SU-DHL-6 (cell line): ENCODE data around the gene ADIPOR2.

ENCODE experiments used
- EZH2phosphoT487 ChIP-seq: fragments of 200-600 bp; sonication (generic), shearing (Covaris generic); conservative IDR thresholded peaks from 2 replicates; pipeline ENCODE4 v1.6.1; 2018; ENCODE audit warnings: mild to moderate bottlenecking, antibody characterized with exemption, low read length, moderate library complexity, mixed read lengths
- TF ChIP-seq, protein P1 (sequence below): fragments of 200-600 bp; sonication (generic); IDR thresholded peaks from one replicate; pipeline ENCODE4 v1.5.1; 2017; ENCODE audit warnings: antibody characterized with exemption, mild to moderate bottlenecking, low read length, moderate library complexity; ENCODE audit not compliant: insufficient read depth, poor library complexity, severe bottlenecking

DNA sequence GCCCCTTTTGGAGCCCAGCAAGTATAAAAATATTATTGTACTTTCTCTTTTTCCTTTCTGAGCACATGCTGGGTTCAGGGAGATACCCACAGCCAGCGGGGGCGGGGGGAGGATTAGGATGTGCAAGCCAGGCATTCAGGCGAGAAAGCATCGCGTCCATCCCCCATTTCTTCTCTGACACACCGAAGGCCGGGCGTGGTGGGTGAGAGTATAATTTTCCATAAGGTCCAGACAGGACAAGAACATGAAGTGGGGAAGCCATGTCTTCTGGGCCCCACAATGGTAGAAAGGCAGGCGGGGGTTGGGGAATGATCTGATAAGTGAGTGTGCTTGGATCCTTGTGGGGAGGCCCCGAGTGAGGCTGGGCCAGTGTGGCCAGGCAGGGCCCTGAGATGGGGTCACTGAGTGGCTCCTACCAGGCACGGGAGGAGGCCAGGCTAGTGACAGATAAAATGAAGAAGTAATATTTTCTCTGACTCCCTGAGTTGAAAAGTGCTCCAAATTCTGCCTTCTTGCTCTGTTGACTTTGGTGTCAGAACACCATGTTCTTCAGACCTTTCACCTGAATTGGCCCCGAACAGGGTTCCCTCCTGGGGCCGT lies 118.8 kb downstream of the ADIPOR2 start:
- TF ChIP-seq, protein P1, sequence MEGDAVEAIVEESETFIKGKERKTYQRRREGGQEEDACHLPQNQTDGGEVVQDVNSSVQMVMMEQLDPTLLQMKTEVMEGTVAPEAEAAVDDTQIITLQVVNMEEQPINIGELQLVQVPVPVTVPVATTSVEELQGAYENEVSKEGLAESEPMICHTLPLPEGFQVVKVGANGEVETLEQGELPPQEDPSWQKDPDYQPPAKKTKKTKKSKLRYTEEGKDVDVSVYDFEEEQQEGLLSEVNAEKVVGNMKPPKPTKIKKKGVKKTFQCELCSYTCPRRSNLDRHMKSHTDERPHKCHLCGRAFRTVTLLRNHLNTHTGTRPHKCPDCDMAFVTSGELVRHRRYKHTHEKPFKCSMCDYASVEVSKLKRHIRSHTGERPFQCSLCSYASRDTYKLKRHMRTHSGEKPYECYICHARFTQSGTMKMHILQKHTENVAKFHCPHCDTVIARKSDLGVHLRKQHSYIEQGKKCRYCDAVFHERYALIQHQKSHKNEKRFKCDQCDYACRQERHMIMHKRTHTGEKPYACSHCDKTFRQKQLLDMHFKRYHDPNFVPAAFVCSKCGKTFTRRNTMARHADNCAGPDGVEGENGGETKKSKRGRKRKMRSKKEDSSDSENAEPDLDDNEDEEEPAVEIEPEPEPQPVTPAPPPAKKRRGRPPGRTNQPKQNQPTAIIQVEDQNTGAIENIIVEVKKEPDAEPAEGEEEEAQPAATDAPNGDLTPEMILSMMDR: no peak
- no peak for TF ChIP-seq EZH2phosphoT487
